Activated naive CD4-positive, alpha-beta T cell treated with anti-CD3 and anti-CD28 coated beads, Interleukin-2, amount 50 U/mL, for 24 hours (primary cell): ENCODE measurements around the gene CIAPIN1.
"Not testable (repeated sequence)": the region's sequence is repeated elsewhere in the genome, so short reads cannot be mapped to it uniquely, and the experiment has no call there.

Experiments
- H3K27ac Mint-ChIP-seq: one replicate; pipeline ENCODE4 v1.8.0; 2021; ENCODE audit warnings: mild to moderate bottlenecking, mixed read lengths
- H3K27me3 Mint-ChIP-seq: one replicate; pipeline ENCODE4 v1.8.0; 2021; ENCODE audit warnings: mixed read lengths
- H3K36me3 Mint-ChIP-seq: one replicate; pipeline ENCODE4 v1.8.0; 2021; ENCODE audit warnings: mixed read lengths
- H3K4me1 Mint-ChIP-seq: one replicate; pipeline ENCODE4 v1.8.0; 2021; ENCODE audit warnings: mixed read lengths
- H3K4me3 Mint-ChIP-seq: one replicate; pipeline ENCODE4 v1.8.0; 2021; ENCODE audit warnings: mild to moderate bottlenecking, mixed read lengths
- H3K9me3 Mint-ChIP-seq: one replicate; pipeline ENCODE4 v1.8.0; 2021; ENCODE audit warnings: mixed read lengths

Gene CIAPIN1

DNA sequence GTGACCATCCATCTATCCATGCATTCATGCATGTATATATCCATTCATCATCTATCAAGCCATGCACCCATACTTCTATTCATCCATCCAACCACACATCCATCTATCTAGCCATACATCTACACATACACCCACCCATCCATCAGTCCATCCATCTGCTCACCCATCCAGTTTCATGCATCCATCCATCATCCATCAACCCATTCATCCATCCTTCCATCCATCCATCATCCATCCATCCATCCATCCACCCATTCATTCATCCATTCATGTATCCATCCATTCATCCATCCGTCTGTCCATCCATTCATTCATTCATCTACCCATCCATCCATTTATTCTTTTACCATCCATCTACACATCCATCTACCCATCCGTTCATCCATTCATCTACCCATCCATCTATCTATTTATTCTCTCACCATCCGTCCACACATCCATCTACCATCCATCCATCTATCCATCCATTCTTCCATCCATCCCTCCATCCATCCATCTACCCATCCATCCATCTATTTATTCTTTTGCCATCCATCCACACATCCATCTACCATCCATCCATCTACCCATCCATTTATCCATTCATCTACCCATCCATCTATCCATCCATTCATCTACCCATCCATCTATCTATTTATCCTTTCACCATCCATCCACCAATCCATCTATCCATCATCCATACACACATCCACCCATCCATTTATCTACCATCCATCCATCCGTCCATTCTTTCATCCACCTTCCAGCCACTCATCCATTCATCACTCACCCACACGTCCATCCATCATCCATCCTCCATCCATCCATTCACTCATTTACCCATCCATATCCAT, 39.4 kb downstream of the CIAPIN1 start:
- H3K36me3 Mint-ChIP-seq = no peaks in the 10 kb centered on the region
- H3K27me3 Mint-ChIP-seq = no peaks in the 10 kb centered on the region
- H3K9me3 Mint-ChIP-seq = no peaks in the 10 kb centered on the region
- H3K4me3 Mint-ChIP-seq = no peak overlapping the region
- H3K27ac Mint-ChIP-seq = no peak overlapping the region
- H3K4me1 Mint-ChIP-seq = no peaks in the 10 kb centered on the region

DNA sequence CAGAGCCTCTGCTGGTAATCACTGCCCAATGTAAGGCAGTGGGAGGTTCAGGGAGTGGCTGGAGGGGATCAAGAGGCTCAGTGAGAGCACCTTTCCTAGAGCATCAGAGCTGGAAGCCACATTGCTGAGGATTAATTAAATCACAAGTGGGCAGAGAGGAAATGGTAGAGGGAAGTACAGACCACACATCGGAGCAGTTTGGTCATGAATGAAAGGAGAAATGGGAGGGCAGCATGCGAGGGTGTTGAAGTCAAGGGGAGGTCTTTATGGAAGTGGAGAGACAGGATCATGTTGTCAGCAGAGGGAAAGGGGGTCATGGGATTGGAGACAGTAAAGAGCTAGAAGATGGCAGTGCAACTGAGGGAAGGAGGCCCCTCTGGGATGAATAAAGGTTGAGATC, 40.3 kb downstream of the CIAPIN1 start:
- H3K9me3 Mint-ChIP-seq = no peaks in the 10 kb centered on the region
- H3K36me3 Mint-ChIP-seq = no peaks in the 10 kb centered on the region
- no peak overlapping the region for H3K27ac Mint-ChIP-seq
- no peaks in the 10 kb centered on the region for H3K27me3 Mint-ChIP-seq
- no peak overlapping the region for H3K4me3 Mint-ChIP-seq
- no peaks in the 10 kb centered on the region for H3K4me1 Mint-ChIP-seq

DNA sequence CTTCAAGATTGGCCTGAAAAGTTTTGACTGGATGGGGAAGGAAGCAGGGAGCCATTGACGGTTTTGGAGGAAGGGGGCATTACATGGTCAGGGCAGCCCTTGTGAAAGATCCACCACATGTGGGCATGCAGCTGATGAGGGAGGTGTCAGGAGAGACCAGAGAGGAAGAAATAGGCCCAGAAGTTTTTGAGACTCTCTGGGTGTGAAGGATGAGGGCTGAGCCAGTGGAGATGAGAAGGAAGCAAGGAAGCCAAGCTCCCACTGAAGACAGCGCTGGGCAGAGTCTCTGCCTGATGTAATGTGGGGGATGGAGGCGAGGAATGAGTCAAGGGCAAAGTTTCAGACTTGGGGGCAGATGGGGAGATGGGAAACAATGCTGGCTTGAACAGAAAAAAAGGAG, 42.1 kb downstream of the CIAPIN1 start:
- Mint-ChIP-seq H3K9me3 (no peaks in the 10 kb centered on the region), H3K36me3 (no peaks in the 10 kb centered on the region), H3K4me1 (no peaks in the 10 kb centered on the region), H3K27me3 (no peaks in the 10 kb centered on the region), H3K4me3 (no peak overlapping the region), H3K27ac (no peak overlapping the region)

DNA sequence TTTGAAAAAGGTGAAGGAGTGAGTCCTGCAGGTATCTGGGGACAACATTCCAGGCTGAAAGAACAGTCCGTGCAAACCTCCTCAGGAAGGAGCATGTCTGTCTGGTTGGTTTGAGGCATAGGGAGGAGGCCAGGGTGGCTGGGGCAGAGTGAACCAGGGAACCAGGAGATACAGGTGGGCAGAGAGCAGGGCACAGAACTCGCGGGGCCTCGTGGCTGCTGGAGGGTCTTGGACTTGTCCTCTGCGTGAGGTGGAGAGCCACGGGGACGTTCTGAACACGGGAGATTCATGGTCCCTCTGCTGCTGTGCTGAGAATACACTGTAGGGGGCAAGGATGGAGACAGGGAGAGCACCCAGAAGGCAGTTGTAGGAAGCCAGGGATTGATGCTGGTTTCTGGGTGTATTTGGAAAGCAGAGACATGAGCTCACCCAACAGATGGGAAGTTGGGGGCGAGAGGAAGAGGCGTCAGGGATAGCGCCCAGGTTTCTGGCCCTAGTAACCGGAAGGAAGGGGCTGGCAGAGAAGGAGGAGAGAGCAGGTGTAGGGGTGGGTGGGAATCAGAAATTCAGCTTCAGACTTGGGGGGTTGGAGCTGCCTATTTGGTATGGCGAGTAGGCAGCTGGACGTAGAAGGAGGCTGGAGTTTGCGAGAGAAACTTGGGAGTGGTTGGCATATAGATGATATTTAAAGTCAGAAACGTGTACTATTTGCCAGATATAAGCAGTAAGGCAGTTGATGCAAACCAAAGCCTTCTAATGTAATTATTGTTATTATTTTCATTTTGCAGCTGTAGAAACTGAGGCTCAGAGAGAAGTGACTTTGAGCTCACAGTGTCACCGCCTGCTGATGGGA, 43.0 kb downstream of the CIAPIN1 start, which contains the start of gene CCL17:
Gene CCL17 (plus strand): TSS at position 803 of the 853 bp plus-strand sequence. CDS start 9,166 bp downstream, outside the sequence.
- Mint-ChIP-seq H3K36me3 (no peaks in the 10 kb centered on the region), H3K27me3 (no peaks in the 10 kb centered on the region), H3K4me1 (no peaks in the 10 kb centered on the region), H3K9me3 (no peaks in the 10 kb centered on the region), H3K4me3 (no peak within 1 kb of the TSS), H3K27ac (peak within 1 kb of the TSS; percentile 8)

DNA sequence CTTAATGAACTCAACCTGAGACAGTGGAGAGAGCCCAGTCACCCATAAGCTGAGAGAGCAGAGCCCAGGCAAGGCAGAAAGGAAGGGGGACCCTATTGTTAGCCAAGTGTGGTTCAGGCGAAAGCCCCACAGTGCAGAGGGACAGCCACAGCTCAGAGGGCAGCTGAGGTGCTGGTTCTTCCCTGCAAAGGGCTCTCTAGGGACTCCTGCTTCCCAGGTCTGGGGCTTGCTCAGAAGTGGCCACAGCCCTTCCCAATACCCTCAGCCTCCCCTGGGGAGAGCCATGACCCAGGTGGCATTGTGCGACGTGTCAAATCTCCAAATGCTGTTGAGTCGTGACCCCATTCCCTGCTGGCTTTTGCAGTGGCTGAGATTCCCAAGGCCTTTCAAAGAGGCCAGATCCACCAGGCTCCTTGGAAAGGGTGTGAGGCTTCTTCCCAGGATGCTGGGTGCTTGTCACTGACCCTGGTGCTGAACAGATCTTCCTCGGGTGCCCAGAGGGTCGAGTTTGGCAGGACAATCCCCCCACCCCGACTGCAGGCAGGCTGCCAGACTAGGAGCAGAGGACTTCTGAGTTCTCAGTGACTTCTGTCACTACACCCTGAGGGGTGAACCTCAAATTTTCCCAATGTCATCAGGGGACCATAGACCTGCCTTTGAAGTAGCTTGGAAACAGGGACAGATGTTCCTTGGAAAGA, 45.1 kb downstream of the CIAPIN1 start:
- no peaks in the 10 kb centered on the region for H3K27me3 Mint-ChIP-seq
- H3K9me3 Mint-ChIP-seq = no peaks in the 10 kb centered on the region
- no peak overlapping the region for H3K27ac Mint-ChIP-seq
- H3K4me1 Mint-ChIP-seq = no peaks in the 10 kb centered on the region
- H3K4me3 Mint-ChIP-seq = no peak overlapping the region
- no peaks in the 10 kb centered on the region for H3K36me3 Mint-ChIP-seq

DNA sequence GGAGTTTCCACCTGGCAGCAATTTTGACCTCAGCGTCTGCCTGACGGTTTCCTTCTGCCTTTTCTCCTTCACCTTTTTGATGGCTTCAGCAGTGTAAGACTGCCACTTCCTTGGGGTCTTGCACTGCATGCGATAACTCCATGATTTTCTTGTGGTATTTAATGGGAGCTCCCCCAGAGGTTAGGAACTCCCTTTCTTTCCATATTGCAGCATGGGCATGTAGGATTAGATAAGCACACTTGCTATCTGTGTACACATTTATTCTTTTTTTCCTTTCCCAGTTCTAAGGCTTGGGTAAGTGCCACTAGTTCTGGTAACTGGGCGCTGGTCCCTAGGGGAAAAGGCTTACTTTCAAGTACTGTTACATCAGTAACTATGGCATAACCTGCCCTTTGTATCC, 49.7 kb downstream of the CIAPIN1 start:
- H3K4me1 Mint-ChIP-seq, H3K4me3 Mint-ChIP-seq, H3K27ac Mint-ChIP-seq, H3K9me3 Mint-ChIP-seq, H3K36me3 Mint-ChIP-seq, H3K27me3 Mint-ChIP-seq: not testable (repeated sequence)

DNA sequence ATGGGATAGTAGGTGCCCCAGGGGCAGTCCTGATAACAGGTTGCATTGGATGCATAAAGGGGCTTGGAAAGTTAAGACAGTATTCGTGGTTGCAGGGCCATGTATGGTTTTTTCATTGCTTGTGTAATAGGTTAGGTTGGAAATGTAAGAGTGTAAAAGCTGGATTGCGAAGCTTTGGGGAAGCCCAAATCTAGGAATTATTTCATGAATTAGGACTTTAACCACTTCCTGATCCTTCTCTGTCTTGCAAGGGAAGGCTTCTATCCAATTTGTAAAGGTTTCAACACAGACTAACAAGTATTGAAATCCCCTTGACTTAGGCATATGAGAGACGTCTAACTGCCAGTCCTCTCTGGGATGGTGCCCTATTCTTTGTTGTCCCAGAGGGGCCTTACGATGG, 50.4 kb downstream of the CIAPIN1 start:
- no peaks in the 10 kb centered on the region for H3K4me1 Mint-ChIP-seq
- H3K36me3 Mint-ChIP-seq = no peaks in the 10 kb centered on the region
- H3K27ac Mint-ChIP-seq = no peak overlapping the region
- no peak overlapping the region for H3K4me3 Mint-ChIP-seq
- no peaks in the 10 kb centered on the region for H3K27me3 Mint-ChIP-seq
- no peaks in the 10 kb centered on the region for H3K9me3 Mint-ChIP-seq

DNA sequence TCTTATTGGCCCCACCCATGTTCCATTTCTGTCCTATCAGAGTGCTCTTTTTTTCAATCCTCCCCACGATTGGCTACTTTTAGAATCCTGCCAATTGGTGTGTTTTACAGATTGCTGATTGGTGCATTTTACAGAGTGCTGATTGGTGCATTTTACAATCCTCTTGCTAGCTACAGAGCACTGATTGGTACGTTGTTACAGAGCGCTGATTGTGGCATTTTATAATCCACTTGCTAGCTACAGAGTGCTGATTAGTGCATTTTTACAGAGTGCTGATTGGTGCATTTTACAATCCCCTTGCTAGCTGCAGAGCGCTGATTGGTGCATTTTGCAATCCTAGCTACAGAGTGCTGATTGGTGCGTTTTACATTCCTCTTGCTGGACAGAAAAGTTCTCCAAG, 52.2 kb downstream of the CIAPIN1 start:
- Mint-ChIP-seq H3K27ac (no peak overlapping the region), H3K27me3 (no peaks in the 10 kb centered on the region), H3K4me3 (no peak overlapping the region), H3K36me3 (no peaks in the 10 kb centered on the region), H3K4me1 (no peaks in the 10 kb centered on the region), H3K9me3 (no peaks in the 10 kb centered on the region)

DNA sequence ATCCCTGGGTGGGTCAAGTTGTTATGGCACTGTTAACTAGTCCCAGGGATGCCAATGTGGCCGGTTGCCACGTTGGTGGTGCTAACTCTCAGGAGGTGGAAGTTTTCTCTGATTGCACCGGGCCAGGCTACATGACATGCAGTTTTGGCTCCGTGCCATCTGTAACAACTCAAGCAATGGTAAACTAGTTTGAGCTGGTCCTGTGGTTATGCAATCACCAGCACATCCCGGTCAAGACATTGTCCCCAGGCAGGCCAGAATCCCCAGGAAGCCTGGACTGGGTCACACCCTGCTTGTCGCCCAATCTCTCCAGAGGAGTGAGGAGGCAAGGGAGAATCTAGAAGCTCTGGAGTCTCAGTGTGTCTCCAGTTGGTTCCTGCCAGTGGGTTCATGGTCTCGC, 52.7 kb downstream of the CIAPIN1 start:
- Mint-ChIP-seq H3K27me3 (no peaks in the 10 kb centered on the region), H3K27ac (no peak overlapping the region), H3K36me3 (no peaks in the 10 kb centered on the region), H3K4me3 (no peak overlapping the region), H3K4me1 (no peaks in the 10 kb centered on the region), H3K9me3 (no peaks in the 10 kb centered on the region)

DNA sequence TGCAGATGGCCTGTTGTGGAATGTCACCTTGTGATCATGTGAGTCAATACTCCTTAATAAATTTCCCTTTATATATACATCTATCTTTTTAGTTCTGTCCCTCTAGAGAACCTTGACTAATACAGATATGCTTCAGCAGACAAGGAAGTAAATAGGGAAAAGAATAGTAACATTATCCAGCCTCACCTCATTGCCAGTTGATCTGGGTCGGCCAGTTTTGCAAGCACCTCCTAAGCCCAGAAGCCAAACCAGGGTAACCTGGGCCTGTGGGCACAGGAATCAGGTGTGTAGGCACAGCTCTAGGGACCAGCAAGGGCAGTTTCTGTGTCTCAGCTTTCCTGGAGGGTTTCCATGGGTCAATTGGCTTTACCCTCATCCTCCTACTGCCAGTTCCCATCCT, 54.5 kb downstream of the CIAPIN1 start:
- no peak overlapping the region for H3K4me3 Mint-ChIP-seq
- H3K27ac Mint-ChIP-seq = no peak overlapping the region
- no peaks in the 10 kb centered on the region for H3K4me1 Mint-ChIP-seq
- H3K27me3 Mint-ChIP-seq = no peaks in the 10 kb centered on the region
- no peaks in the 10 kb centered on the region for H3K36me3 Mint-ChIP-seq
- H3K9me3 Mint-ChIP-seq = no peaks in the 10 kb centered on the region

DNA sequence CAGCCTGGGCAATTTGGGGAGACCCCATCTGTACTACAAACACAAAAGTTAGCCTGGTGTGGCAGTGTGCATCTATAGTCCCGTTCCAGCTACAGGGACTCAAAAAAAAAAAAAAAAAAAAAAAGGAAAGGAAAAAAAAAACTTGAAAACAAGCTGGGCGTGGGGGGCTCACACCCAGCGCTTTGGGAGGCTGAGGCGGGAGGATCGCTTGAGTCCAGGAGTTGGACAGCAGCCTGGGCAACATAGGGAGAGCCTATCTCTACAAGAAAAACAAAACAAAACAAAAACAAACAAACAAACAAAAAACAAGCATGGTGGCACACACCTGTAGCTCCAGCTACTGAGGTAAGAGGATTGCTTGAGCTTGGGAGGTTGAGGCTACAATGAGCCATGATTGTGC, 55.5 kb downstream of the CIAPIN1 start:
- no peaks in the 10 kb centered on the region for H3K9me3 Mint-ChIP-seq
- H3K4me1 Mint-ChIP-seq = no peaks in the 10 kb centered on the region
- H3K27me3 Mint-ChIP-seq = no peaks in the 10 kb centered on the region
- H3K4me3 Mint-ChIP-seq = no peak overlapping the region
- no peak overlapping the region for H3K27ac Mint-ChIP-seq
- no peaks in the 10 kb centered on the region for H3K36me3 Mint-ChIP-seq

DNA sequence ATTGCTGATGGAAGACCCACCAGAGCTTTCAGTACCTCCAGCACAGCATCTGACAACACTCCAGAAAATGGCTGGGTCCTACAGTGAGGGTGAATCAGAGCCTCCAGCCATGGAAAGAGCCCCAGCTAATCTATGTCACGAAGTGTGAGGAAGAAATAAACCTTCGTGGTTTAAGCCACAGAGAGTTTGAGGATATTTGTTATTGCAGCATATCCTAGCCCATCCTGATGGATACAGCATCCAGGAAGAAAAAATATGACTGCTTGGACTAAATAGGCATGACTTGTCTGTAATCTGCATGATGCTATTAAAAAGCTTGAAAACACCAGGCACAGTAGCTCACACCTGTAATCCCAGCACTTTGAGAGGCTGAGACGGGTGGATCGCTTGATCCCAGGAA, 55.9 kb downstream of the CIAPIN1 start:
- Mint-ChIP-seq H3K27me3 (no peaks in the 10 kb centered on the region), H3K36me3 (no peaks in the 10 kb centered on the region), H3K27ac (no peak overlapping the region), H3K9me3 (no peaks in the 10 kb centered on the region), H3K4me1 (no peaks in the 10 kb centered on the region), H3K4me3 (no peak overlapping the region)

DNA sequence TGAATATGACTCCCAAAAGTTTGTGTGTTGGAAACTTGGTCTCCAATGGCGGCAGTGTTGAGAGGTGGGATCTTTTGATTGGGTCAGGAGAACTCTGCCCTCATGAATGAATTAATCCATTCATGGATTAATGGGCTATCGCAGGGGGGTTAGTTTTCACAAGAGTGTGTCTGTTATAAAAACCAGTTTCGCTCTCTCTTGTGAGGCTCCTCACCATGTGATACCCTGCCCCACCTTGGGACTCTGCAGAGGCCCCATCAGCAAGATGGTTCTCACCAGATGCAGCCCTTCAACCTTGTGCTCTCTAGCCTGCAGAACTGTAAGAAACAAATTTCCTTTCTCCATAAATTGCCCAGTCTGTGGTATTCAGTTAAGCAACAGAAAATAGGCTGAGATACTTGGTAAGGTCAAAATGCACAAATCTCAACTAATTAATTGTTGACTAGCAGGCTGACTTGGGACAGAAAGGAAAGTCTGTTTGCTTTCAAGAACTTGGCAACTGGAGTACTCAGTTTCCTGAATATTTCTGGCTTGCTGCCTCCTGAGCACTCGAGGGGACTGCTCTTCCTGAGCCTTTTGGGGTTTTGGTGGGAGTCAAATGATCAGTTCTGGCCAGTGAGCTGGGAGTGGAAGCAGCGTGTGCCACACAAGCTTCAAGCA, 56.4 kb downstream of the CIAPIN1 start:
- Mint-ChIP-seq H3K4me3 (no peak overlapping the region), H3K27me3 (no peaks in the 10 kb centered on the region), H3K36me3 (no peaks in the 10 kb centered on the region), H3K9me3 (no peaks in the 10 kb centered on the region), H3K4me1 (no peaks in the 10 kb centered on the region), H3K27ac (no peak overlapping the region)

DNA sequence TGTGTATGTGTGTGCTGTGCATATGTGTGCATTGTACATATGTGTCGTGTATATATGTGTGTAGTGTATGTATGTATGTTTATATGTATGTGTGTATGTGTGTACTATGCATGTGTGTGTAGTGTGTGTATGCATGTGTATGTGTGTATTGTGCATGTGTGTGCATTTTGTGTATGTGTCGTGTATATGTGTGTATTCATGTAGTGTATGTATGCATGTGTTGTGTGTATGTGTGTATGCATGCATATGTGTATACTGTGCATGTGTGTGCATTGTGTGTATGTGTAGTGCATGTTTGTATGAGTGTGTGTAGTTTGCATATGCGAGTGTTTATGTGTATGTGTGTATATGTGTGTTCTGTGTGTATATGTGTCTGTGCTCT, 58.1 kb downstream of the CIAPIN1 start:
- Mint-ChIP-seq H3K9me3 (no peaks in the 10 kb centered on the region), H3K36me3 (no peaks in the 10 kb centered on the region), H3K27me3 (no peaks in the 10 kb centered on the region), H3K4me1 (no peaks in the 10 kb centered on the region), H3K27ac (no peak overlapping the region), H3K4me3 (no peak overlapping the region)

DNA sequence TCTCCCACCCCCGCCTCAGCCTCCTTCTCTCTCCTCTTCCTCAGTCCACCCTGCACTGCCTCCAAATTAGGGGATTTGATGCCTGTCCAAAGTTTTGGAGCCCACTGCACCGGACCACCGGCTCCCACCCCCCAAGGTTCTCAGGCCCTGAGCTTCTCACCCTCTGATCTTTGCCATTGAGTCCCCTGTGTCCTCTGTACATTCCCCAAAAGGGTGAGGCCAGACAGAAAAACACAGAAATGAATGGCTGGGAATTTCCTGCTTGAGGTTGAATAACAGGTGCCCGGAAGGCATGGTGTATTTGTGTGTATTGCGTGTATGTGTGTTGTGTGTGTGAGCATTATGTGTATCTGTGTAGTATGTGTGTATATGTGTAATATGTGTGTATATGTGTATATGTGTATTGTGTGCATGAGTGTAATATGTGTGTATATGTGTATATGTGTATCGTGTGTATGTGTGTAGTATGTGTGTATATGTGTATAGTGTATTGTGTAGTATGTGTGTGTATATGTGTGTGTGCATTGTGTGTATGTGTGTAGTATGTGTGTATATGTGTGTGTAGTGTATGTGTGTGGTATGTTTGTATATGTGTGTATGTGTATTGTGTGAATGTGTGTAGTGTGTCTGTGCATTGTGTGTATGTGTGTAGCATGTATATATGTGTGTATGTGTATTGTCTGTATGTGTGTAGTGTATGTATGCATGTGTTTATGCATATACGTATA, 58.7 kb downstream of the CIAPIN1 start:
- Mint-ChIP-seq H3K4me3 (no peak overlapping the region), H3K27me3 (no peaks in the 10 kb centered on the region), H3K36me3 (no peaks in the 10 kb centered on the region), H3K4me1 (no peaks in the 10 kb centered on the region), H3K27ac (no peak overlapping the region), H3K9me3 (no peaks in the 10 kb centered on the region)
